HG03558 (cell line): ENCODE results near the gene UBE2S.

ENCODE experiments used
- ATAC-seq: cut with Tn5 transposase; IDR thresholded peaks from one replicate; pipeline ENCODE4 v1.9.1; 2021; ENCODE audit warnings: moderate number of reproducible peaks; ENCODE audit not compliant: unreplicated experiment; ENCODE audit errors: extremely low read depth

The UBE2S gene

GRCh38 chr19:55366790-55367189 lies 40.8 kb downstream of the UBE2S start:
- ATAC-seq, result no peak

DNA sequence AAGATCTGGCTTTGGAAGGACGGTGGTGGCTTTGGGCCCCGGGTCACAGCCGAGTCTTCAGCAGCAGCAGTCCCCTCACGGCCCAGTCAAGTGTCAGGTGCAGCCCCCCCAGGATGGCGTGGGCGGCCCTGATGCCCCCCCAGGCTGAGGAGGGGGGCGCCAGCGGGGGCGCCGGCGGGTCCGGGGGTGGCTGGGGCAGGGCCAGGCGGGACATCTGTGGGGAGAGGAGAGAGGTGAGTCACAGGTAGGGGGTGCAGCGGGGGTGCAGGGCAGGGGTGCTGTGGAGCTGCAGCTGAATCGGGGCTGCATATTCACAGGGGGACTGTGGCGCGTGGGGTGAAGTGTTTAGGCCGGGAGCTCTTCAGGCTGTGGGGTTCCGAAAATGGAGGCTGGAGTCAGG lies 41.6 kb downstream of the UBE2S start:
- ATAC-seq, result no peak

GRCh38 chr19:55365245-55365644 lies 42.3 kb downstream of the UBE2S start:
- no peak for ATAC-seq

- ATAC-seq, result no peak
Observed at GRCh38 chr19:55362990-55363716, 44.4 kb downstream of the UBE2S start, which contains the start of gene GARIN5B. Gene GARIN5B (minus strand): TSS chr19:55363260. CDS start chr19:55363066, 194 bp downstream.

- ATAC-seq, result no peak
Observed at GRCh38 chr19:55362174-55362989, 45.2 kb downstream of the UBE2S start.

GRCh38 chr19:55360902-55361301 lies 46.7 kb downstream of the UBE2S start:
- no peak for ATAC-seq

DNA sequence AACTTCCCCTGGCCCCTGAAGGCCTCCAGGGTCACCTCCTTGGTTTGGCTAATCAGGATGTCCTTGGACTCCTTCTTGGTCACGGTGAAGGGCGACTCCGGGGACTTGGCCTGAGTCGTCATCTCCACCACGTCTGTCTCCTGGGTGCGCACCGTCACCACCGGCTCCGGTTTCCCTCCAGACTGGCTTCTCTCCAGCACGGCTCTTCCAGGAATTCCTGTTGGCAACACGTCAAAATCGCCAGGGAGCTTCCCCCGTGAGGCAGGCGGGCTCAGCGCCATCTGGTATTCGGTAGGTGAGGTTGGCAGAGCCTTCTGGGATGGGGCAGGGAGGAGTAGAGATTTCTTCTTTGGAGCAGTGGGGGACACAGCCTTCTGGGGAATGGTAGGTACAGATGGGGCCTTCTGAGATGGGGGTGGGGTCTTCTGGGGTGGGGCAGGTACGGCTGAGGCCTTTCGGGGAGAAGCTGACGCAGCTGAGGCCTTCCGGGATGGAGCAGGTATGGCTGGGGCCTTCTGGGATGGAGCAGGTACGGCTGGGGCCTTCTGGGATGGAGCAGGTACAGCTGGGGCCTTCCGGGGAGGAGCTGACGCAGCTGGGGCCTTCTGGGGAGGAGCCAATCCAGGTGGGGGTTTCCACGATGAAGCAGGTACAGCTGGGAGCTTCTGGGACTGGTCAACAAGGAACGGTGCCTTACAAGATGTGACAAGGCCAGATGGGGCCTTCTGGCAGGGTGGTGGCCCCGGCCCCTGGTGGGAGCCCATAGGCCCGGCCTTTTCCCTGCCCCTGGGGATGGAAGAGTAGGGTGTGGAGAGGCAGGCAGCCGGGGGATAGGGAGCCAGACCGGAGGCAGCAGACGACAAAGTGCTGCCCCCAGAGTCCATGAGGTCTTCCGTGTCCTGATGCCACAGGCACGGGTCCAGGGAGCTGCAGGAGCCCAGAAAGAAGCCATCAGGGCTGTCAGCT lies 48.4 kb downstream of the UBE2S start:
- no peak for ATAC-seq

DNA sequence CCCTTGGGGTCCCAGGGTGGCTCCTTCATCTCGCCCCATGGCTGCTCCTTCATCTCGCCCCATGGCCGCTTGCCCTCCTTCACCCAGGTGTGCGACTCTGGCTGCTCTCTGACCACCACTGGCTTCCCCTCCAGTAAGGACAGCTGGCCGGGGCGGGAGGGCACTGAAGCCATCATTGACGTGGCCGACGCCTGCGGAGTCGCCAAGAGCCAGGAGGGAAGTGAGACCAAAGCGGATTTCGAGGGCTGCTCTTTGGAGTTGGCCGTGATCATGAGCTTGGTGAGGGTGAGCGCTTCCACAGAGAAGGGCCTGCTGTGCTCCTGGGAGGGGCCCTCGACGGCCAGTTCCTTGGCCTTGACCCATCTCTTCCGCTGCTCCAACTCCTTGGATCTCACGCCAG lies 49.1 kb downstream of the UBE2S start:
- ATAC-seq, result no peak

- no peak for ATAC-seq
Observed at GRCh38 chr19:55355213-55355821, 52.3 kb downstream of the UBE2S start.

DNA sequence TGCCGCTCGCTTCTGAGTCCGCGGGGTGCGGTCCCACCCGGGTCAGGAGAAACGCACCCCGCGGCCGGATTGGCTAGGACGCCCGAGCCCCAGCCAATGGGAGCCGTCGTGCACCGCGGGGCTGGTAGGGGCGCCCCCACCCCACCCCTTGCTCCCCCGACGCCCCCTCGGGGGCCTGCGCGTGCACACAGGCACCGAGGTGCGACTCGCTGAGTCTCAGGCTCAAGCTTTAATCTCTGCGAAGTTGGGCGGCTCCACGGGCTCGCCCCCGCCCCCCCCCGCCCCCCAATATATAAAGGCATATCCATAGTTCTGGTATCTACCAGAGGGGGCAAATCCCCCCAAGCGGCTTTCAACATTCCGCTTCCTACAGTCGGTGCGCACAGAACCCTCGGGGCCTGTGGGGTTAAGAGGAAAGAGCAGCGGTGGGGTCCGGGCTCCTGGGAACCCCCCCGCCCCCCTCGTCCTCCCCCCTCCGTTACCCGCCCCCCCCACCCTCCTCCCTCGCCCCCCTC lies 52.8 kb downstream of the UBE2S start, which contains the start of gene COX6B2:
TSS of gene COX6B2 (minus strand) at position 22 of the 515 bp plus-strand sequence. CDS start 198 bp downstream, outside the sequence.
- ATAC-seq, result no peak

GRCh38 chr19:55353803-55354697 lies 53.5 kb downstream of the UBE2S start:
- no peak for ATAC-seq

GRCh38 chr19:55353356-55353802 lies 54.2 kb downstream of the UBE2S start:
- no peak for ATAC-seq

DNA sequence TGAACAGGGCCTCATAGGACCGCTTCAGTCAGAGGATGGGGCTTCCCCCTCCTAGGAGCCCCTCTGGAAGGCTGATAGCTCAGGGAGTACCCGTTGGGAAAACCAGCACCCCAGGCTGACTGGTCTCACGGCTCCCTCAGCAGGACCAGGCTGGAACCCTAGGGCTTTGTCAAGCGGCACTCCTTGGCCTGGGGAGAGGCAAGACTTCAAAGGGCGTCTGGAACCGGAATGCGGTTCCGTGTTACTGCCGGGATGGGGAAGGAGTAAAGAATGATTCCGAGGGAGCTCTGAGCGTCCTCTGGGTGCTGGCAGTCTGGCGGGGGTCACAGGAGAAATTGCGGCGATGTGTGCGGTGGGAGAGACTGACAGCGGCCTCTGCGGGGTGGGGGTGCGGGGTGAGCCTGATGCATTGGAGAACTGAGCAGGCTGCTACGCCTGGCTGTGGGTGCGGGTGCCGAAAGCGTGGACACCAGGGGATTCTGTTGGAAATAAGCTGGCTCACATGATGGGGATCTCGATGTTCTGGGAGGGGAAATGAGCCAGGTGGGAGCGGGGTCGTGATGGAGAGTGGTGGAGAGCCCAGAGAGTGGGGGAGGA lies 54.9 kb downstream of the UBE2S start:
- ATAC-seq, result no peak

- no peak for ATAC-seq
Observed at GRCh38 chr19:55352040-55352439, 55.5 kb downstream of the UBE2S start.

DNA sequence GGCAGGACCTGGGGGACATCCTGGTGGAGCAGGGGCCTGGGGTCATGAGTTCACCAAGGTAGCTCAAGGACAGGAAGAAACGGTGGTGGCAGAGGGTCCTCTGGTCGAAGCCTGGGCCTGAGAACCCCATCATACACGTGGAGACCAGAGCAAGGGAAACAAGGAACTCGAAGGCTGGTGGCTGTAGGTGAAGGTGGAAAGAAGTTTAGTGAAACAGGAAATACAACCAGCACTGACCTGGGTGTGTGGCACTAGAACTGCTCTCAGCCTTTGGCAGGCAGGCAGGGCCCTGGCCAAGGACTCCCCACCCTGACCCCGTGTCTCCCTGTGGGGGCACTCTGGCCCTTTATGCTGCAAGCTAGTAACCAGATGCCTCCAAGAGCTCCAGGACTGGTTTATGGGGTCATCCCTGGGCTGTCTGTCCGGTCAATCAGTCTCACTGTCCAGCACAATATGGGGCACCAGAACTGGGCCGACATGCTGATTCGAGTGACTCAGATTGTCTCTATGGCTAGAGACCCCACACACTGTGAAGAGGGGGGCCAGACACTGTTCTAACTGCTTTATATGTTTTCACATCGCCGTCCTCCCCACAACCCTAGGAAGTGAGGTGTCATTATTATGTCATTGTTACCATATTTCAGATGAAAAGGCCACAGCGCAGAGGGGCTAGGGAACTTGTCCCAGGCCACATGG lies 56.8 kb downstream of the UBE2S start:
- ATAC-seq, result no peak
